ENCODE data around the gene HNRNPUL1.

GRCh38 chr19:41350735-41351338 lies 86.7 kb downstream of the HNRNPUL1 start:
- TF ChIP-seq CREB1 (CRISPR knock-in tag; IDR thresholded peaks at IDR 0.05; ENCODE audit: low read depth) (no peak), EZH2 (IDR thresholded peaks at IDR 0.05; ENCODE audit: low read depth, unreplicated experiment) (no peak), CTCF (conservative IDR thresholded peaks at IDR 0.05; ENCODE audit: low read depth in 2 of 2) (no peak), POLR2AphosphoS5 (IDR thresholded peaks at IDR 0.05; ENCODE audit: low read depth) (no peak), REST (IDR thresholded peaks at IDR 0.05; ENCODE audit: unreplicated experiment) (no peak), ZNF462 (CRISPR knock-in tag; IDR thresholded peaks at IDR 0.05) (no peak), EZH2phosphoT487 (IDR thresholded peaks at IDR 0.05; ENCODE audit: unreplicated experiment) (no peak), NANOG (IDR thresholded peaks at IDR 0.05; ENCODE audit: borderline replicate concordance) (no peak), JUNB (IDR thresholded peaks at IDR 0.05; ENCODE audit: unreplicated experiment) (no peak)
